HepG2 (cell line): ENCODE measurements around the gene LYST. TPM values are rescaled to one million over a fixed set of nuclear protein-coding genes. Genes with fewer than 3 reads are reported as not detected.

Experiments
- ATAC-seq: fragments of 200-7000 bp; cut with Tn5 transposase; 3 replicates; pipeline ENCODE4 v1.9.1; 2020; ENCODE audit warnings: mild to moderate bottlenecking, moderate library complexity
- BruUV-seq: library from RNA; stranded (reverse); fragments of 400-500 nt; replicated peaks from 2 replicates; lab custom pipeline; 2021; lab: Mats Ljungman, UMichigan
- CTCF ChIA-PET: fragments of 300-600 bp; formaldehyde crosslinking; extraction: SDS; loops from one replicate; lab custom pipeline; 2021; ENCODE audit warnings: low total read pairs, inconsistent platforms, low intra/inter-chr PET ratio; lab: Yijun Ruan, JAX
- POLR2A ChIA-PET: fragments of 350-600 bp; sonication (Branson Sonifier 250); formaldehyde crosslinking; loops from one replicate; lab custom pipeline; 2020; ENCODE audit warnings: antibody characterized with exemption, inconsistent platforms; lab: Yijun Ruan, JAX
- DNase-seq: peaks from one replicate; pipeline ENCODE4 v3.0.0-alpha.2; 2015; ENCODE audit warnings: low spot score
- FAIRE-seq: peaks from 3 replicates; lab custom pipeline; 2011; peaks lifted over from hg19 to GRCh38; lab: Jason Lieb, UNC
- H2AFZ ChIP-seq: one replicate; pipeline ENCODE4 v1.6.1; 2011; ENCODE audit warnings: low read length, inconsistent platforms
- H3K27ac ChIP-seq: fragments of 300-600 bp; 3 replicates; pipeline ENCODE4 v1.8.0; 2011; ENCODE audit warnings: mixed run types, mild to moderate bottlenecking, mixed read lengths, low read length, inconsistent platforms; ENCODE audit not compliant: insufficient read depth; ENCODE audit errors: extremely low read length
- H3K27me3 ChIP-seq, 2 experiments: fragments of 200-600 bp in 1 of 2; 2 replicates in 1 of 2; 3 replicates in 1 of 2; pipeline versions ENCODE4 v1.6.0 to v1.8.0; 2011; ENCODE audit warnings: low read length in 2 of 2, mild to moderate bottlenecking in 2 of 2, moderate library complexity in 2 of 2, inconsistent platforms in 1 of 2; ENCODE audit not compliant: insufficient read depth in 2 of 2, control insufficient read depth in 1 of 2
- H3K36me3 ChIP-seq, 2 experiments: fragments of 200-600 bp in 1 of 2; replicated peaks in 1 of 2; 2 replicates in 1 of 2; 3 replicates in 1 of 2; pipeline versions ENCODE4 v1.5.1 to v1.8.0; 2011; ENCODE audit warnings: low read length in 2 of 2, inconsistent platforms in 1 of 2; ENCODE audit not compliant: insufficient read depth in 2 of 2, control insufficient read depth in 1 of 2
- H3K4me1 ChIP-seq: 2 replicates; pipeline ENCODE4 v1.5.1; 2012; ENCODE audit warnings: low read length, inconsistent platforms; ENCODE audit not compliant: insufficient read depth
- H3K4me2 ChIP-seq: 2 replicates; pipeline ENCODE4 v1.6.0; 2011; ENCODE audit warnings: low read depth, low read length, inconsistent platforms
- H3K4me3 ChIP-seq, 3 experiments: fragments of 200-600 bp in 1 of 3; sonication (generic), shearing (Covaris generic) in 1 of 3; replicated peaks in 1 of 3; 2 replicates each; pipeline ENCODE4 v1.5.1; 2011 to 2016; ENCODE audit warnings: low read length in 3 of 3, inconsistent platforms in 2 of 3, low read depth in 2 of 3, mild to moderate bottlenecking in 2 of 3, control low read depth in 1 of 3, mixed read lengths in 1 of 3; ENCODE audit not compliant: insufficient read depth in 1 of 3
- H3K79me2 ChIP-seq: one replicate; pipeline ENCODE4 v1.6.1; 2011; ENCODE audit warnings: low read length, inconsistent platforms; ENCODE audit not compliant: insufficient read depth
- H3K9ac ChIP-seq: 2 replicates; pipeline ENCODE4 v1.6.0; 2011; ENCODE audit warnings: mild to moderate bottlenecking, low read depth, low read length, inconsistent platforms; ENCODE audit not compliant: insufficient read depth
- H3K9me3 ChIP-seq: 2 replicates; pipeline ENCODE4 v1.5.1; 2012; ENCODE audit warnings: mild to moderate bottlenecking, low read length
- H4K20me1 ChIP-seq: 2 replicates; pipeline ENCODE4 v1.6.0; 2011; ENCODE audit warnings: inconsistent platforms, mild to moderate bottlenecking, low read length, moderate library complexity; ENCODE audit not compliant: insufficient read depth
- NFRKB ChIP-seq: fragments of 450-650 bp; IDR thresholded peaks from 2 replicates; pipeline ENCODE4 v1.6.1; 2017
- WGBS: methylation state at CpG from one replicate; pipeline ENCODE4 v1.1.6; 2017; ENCODE audit warnings: low lambda C conversion rate; 5-methylcytosine and 5-hydroxymethylcytosine counted together
- in situ Hi-C: cut with HindIII; loops from 2 replicates; pipeline ENCODE4 v1.10.0; 2017; ENCODE audit warnings: low pct_unique_long_range_greater_than_20kb; ENCODE audit not compliant: extremely low pct_ligation_motif_present
- intact Hi-C: fragments of 100-400 bp; cut with micrococcal nuclease; formaldehyde crosslinking; loops from one replicate; pipeline ENCODE4 v1.10.0; 2022; ENCODE audit not compliant: unreplicated experiment
- polyA plus RNA-seq, 8 experiments: library from polyadenylated mRNA; depleted of rRNA in 3 of 8; stranded (reverse) in 7 of 8; unstranded in 1 of 8; fragments of >200 nt; fragmentation: Illumina TruSeq in 4 of 8; extraction: Trizol in 4 of 8; gene quantifications; 2 replicates each; pipeline versions ENCODE4 v1.2.1 to v1.2.3, GENCODE V29; 2011 to 2016; ENCODE audit warnings: low read depth in 4 of 8, missing spikeins in 1 of 8, mixed read lengths in 1 of 8; ENCODE audit not compliant: insufficient read depth in 1 of 8
- total RNA-seq, 5 experiments: library from RNA; depleted of rRNA; stranded (reverse); fragments of >200 nt; fragmentation: Illumina TruSeq; extraction: Trizol; gene quantifications; 2 replicates each; pipeline ENCODE4 v1.2.3, GENCODE V29; 2016; ENCODE audit warnings: low read depth in 1 of 5
- TF ChIP-seq, protein P1 (sequence below), 2 experiments: sonication (generic) in 1 of 2; formaldehyde crosslinking in 1 of 2; IDR thresholded peaks; 2 replicates each; pipeline versions ENCODE4 v1.4.0 to v1.6.1; 2016 to 2020; ENCODE audit warnings: borderline replicate concordance in 1 of 2, low read depth in 1 of 2, mild to moderate bottlenecking in 1 of 2, missing genetic modification reagents in 1 of 2
- TF ChIP-seq, protein P2 (sequence below): sonication (generic); formaldehyde crosslinking; IDR thresholded peaks from 2 replicates; pipeline ENCODE4 v1.4.0; 2020; ENCODE audit warnings: missing genetic modification reagents

The LYST gene
- total and polyA plus RNA-seq, 2 of the 13 experiments (the other 11 are each of a cell fraction or from before 2014, with no cell fraction given) = 0.91 to 2.5 TPM

DNA sequence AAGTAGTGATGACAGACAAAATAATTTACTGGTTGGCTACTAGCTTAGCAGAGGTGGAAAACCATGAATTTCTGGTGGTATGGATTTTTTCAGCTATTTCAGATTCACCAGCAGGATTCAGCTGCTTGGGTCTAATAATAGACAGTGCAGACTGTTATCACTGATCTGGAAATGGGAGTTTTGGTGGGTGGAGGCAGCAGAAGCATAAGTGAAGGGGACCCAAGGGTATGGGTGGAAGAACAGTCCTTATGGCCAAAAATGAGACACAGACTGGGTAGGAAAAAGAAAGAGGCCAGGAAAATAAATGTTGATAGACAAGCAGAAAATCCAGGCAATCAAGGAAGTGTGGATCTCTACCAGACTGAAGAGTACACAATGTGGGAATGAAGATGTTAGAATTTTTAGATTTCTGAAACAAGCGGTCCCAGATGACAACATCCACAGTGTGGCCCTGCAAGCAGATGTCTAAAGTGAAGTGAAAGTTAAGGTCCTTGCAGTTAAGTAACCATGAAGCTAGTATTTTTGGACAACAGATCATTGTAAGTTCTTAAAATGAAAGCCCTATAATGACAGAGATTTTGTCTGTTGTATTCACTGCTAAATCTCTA lies 24.7 kb downstream of the LYST start:
- H3K27me3 ChIP-seq = no peaks in the 10 kb centered on the region
- POLR2A ChIA-PET = no interaction called here
- intact Hi-C loops (loop anchor here (5.0 kb wide), 1 partner anchor 330 kb away; no protein-coding TSS in a partner anchor), in situ Hi-C loops (no loop called here)
- no peak overlapping the region for H3K27ac ChIP-seq
- H3K4me1 ChIP-seq = peaks cover 7% of the 10 kb centered on the region; the same call in 1 of the 2 replicates
- WGBS = 87% methylated on average over 1 of the region's 1 CpG
- DNase-seq (no peak), FAIRE-seq (no peak), ATAC-seq (no peak)
- H4K20me1 ChIP-seq = no peaks in the 10 kb centered on the region
- no peak overlapping the region for H3K9ac ChIP-seq
- H3K79me2 ChIP-seq = no peaks in the 10 kb centered on the region
- no peak overlapping the region for H2AFZ ChIP-seq
- BruUV-seq = no TSS peak
- TF ChIP-seq, protein P1, sequence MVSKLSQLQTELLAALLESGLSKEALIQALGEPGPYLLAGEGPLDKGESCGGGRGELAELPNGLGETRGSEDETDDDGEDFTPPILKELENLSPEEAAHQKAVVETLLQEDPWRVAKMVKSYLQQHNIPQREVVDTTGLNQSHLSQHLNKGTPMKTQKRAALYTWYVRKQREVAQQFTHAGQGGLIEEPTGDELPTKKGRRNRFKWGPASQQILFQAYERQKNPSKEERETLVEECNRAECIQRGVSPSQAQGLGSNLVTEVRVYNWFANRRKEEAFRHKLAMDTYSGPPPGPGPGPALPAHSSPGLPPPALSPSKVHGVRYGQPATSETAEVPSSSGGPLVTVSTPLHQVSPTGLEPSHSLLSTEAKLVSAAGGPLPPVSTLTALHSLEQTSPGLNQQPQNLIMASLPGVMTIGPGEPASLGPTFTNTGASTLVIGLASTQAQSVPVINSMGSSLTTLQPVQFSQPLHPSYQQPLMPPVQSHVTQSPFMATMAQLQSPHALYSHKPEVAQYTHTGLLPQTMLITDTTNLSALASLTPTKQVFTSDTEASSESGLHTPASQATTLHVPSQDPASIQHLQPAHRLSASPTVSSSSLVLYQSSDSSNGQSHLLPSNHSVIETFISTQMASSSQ (IDR thresholded peaks at IDR 0.05; ENCODE audit: low read depth) = no peak
- TF ChIP-seq, protein P1 (CRISPR knock-in tag; IDR thresholded peaks at IDR 0.05; ENCODE audit: borderline replicate concordance) = no peak
- TF ChIP-seq, protein P2, sequence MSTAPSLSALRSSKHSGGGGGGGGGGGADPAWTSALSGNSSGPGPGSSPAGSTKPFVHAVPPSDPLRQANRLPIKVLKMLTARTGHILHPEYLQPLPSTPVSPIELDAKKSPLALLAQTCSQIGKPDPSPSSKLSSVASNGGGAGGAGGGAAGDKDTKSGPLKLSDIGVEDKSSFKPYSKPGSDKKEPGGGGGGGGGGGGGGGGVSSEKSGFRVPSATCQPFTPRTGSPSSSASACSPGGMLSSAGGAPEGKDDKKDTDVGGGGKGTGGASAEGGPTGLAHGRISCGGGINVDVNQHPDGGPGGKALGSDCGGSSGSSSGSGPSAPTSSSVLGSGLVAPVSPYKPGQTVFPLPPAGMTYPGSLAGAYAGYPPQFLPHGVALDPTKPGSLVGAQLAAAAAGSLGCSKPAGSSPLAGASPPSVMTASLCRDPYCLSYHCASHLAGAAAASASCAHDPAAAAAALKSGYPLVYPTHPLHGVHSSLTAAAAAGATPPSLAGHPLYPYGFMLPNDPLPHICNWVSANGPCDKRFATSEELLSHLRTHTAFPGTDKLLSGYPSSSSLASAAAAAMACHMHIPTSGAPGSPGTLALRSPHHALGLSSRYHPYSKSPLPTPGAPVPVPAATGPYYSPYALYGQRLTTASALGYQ (CRISPR knock-in tag) = no peak
- TF ChIP-seq NFRKB = no peak
- CTCF ChIA-PET = no interaction called here
- H3K4me2 ChIP-seq = no peak overlapping the region
- no peaks in the 10 kb centered on the region for H3K36me3 ChIP-seq
- H3K4me3 ChIP-seq = no peak overlapping the region
- no peaks in the 10 kb centered on the region for H3K9me3 ChIP-seq
